Activated CD4-positive, alpha-beta T cell treated with anti-CD3 and anti-CD28 coated beads, Interleukin-2, Interleukin-4, amounts not matched to agents 100 ng/mL and 50 ng/mL, durations not matched to agents 16 hours and 8 hours (primary cell): ENCODE data around the gene HOXC6.

Experiments
- DNase-seq: peaks from one replicate; pipeline ENCODE4 v3.0.0-alpha.2; 2020; ENCODE audit warnings: low spot score

Gene HOXC6

DNA sequence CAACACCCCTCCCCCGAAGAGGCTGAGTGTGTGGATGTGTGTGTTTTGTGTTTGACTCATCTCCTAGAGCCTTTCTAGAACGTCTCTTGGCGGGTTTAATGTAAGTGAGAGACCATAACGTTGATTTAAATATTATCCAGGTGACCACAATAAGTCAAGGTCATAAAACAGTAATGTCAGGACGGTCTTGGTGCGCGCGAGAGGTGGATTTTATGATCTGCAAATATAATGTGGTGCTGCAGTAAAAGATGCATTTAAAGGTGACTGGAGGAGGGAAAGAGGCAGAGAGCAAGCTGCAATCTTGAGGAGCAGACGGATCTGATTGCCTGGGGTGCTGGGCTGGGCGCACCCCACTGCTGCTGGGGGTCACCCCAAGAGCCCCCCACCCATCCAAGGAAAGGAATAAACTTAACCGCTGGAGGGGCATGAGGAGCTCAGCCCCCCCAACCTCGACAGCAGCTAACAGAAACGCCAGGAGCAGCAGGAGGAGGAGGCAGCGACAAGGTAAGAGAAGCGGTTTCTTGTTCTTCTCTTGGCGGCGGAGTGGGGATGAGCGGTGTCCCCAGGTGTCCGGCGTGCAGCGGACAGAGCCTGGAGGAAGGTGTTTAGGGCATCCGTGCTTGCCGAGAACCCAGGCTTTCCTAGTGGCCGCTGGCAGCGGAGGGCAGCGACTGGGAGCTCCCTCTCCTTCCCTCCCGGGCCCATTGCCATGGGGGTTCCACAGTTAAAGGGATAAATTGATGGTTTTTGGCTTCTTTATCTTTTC, 37.7 kb upstream of the HOXC6 start:
- DNase-seq = no peak

DNA sequence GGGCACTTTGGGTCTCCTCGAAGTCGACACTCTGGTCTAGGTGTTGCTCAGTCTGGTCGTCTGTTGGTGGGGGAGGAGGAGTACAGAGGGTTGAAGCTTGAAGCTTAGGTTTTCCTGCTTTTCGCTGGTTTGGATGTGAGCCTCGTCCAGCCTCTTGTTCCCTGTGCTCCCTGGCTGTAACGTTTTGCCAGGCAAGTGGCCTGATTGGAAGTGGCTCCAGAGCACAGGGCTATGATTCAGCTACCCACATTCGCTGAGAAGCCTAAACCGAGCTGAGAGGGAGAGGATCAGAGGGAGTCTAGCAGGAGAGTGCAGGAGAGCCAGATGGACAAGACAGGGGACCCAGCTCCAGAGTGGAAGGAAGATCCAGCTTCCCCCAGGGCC, 37.2 kb upstream of the HOXC6 start:
- DNase-seq = no peak

DNA sequence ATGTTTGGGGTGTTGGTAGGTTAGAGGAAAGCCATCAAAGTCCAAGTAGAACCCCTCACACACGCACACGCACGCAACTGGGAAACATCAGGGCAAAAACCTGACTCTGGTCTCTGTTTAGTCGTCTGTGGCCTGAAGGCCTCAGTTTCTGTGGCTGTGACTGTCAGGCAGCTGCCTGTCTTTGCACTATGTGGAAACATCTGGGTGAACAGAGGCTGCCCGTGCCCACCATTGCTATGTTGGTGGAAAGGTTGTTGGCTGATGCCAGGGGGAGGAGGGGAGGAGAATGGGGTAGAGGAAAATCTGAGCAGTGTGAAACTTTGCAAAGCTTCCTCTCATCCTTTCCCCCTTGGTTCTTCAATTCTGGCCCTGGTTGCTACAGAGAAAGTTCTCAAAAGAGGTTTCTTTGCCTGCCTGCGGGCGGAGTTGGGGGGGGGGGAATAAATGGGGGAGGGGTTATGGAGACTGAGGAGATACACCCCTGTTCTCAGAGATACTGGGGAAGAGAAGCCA, 35.8 kb upstream of the HOXC6 start:
- DNase-seq = no peak

GRCh38 chr12:53993162-53994008, 34.9 kb upstream of the HOXC6 start:
- DNase-seq = no peak

- DNase-seq = no peak
These were observed 34.3 kb upstream of the HOXC6 start for GRCh38 chr12:53994009-53994263.

GRCh38 chr12:53994264-53995001, 33.8 kb upstream of the HOXC6 start:
- no peak for DNase-seq

GRCh38 chr12:53995002-53995377, 33.2 kb upstream of the HOXC6 start:
- DNase-seq = no peak

DNA sequence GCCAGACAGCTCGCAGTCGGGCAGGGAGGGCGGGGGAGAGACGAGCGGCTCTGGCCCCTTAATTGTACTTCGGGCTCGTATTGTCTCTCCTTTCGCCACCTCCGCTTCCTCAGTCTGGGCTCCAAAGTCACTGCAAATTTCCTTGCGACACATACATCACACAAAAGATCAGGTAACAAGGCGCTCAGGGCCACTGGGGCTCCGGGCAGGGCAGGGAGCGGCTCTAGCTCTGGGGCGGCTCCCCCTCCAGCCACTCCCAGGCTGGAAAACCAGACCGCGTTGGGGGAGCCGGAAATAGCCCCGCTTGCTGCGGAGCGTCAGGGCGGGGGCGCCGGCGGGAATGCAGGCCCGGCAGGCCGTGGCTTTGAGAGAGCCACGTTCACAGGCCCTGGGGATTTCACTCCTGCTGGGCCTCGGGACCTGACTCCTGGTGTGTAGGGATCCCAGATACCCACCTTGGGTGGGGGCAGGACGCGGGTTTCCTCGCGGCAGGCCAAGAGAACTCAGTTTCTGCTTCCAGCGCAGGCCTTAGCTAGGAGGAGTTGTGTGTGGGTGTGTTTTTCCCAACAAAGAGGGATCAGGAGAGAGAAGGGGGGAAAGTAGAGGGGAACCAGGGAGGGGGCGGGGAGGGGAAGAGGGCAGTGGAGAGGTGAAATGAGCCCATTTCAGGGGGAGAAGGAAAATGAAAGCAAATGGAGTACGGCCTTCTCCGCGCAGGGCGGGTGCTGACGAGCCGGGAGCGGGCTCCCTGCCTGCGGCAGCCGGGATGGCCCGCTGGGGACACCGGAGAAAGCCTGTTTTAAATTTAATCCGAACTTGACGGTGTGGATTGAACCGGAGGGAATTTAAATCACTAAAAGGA, 32.6 kb upstream of the HOXC6 start:
- DNase-seq = no peak

GRCh38 chr12:53996240-53997203, 31.7 kb upstream of the HOXC6 start:
- no peak for DNase-seq

DNA sequence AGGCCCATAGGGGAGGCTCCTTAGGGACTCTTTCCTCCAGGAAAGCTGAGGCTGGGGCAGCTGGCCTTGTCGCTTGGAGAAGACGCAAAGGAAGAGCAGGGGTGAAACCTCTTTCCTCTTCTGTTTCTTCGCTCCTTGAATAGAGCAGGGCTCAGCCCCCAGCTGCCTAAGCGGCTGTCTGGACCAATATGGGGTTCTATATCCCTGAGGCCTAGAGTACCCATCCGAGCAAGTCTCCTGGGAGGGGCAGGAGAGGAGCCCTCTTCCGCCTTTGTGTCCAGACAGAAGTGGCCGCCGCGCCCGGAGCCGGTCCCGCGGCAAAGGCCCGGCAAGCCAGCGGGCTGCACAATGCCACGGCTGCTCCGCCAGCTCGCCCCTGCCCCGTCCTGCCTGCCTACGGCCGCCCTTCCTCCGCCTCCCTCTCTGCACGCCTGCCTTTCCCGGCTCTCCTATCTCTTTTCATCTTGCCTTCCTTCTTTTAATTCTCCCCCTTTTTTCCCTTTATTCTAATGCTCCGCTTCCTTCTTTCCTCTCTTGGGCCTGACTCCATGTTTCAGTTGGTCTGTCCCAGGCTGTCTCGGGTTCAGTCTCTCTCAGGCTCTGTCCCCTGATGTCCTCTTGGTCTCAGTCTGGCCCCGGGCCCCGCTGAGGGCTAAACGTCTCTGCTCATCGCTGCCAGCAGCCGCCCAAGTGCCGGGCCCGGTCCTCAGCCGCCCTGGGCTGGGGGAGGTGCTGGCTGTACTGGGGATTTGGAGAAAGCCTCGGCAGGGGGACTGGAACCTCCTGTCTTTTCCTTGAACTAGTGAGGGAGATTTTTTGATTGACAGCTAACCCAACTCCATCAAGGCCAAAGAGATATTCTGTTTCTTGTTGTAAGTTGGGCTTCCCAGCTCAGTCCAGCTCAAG, 30.8 kb upstream of the HOXC6 start:
- DNase-seq = no peak

GRCh38 chr12:53998110-53998899, 29.9 kb upstream of the HOXC6 start:
- no peak for DNase-seq

DNA sequence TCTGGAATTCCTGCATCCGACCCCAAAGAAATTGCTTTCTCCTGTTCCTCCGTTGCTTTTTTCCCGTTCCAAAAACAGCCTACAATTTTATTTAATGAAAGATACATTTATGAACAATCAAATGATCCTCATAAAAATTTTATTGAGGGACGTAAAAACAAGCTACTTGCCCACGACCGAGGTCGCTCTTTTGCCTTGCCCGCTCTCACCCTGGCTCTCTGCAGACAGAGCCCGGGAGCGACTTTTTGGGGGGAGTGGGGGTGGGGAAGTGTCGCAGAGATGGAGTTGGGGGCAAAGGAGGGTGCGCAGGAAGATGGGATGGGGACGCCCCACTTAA, 29.4 kb upstream of the HOXC6 start:
- DNase-seq = no peak

- DNase-seq = no peak
These were observed 28.6 kb upstream of the HOXC6 start for GRCh38 chr12:53999559-54000115.

DNA sequence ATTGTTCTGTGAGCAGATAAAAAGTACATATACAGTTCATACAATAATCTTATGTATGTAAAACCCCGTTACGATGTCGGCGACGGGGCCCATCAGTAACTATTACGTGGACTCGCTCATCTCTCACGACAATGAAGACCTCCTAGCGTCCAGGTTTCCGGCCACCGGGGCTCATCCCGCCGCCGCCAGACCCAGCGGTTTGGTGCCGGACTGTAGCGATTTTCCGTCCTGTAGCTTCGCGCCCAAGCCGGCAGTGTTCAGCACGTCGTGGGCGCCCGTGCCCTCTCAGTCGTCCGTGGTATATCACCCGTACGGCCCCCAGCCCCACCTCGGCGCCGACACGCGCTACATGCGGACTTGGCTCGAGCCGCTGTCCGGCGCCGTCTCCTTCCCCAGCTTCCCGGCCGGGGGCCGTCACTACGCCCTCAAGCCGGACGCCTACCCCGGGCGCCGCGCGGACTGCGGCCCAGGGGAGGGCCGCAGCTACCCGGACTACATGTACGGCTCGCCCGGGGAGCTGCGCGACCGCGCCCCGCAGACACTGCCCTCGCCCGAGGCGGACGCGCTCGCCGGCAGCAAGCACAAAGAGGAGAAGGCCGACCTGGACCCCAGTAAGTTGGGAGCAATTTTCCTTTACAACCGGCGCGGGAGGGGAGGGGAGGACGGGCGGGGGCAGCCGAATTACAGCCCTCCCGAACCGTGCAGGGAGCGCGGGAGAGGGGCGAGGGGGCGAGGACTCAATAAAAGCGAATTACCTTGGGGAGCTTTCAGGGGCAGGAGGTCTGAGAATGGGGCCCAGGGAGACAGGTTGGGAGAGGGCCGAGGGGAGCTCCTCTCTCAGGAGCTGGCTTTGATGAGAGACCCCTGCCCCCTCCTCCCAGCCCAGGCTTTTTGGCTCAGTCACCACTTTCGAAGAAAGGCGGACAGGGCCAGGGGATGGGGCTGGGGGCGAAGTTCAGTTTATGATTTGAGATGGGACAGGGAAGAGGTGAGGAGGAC, 27.8 kb upstream of the HOXC6 start, which contains the start of gene HOXC9:
TSS of gene HOXC9 (plus strand) at position 46 of the 999 bp plus-strand sequence. CDS start at position 74, 28 bp downstream.
- no peak for DNase-seq

DNA sequence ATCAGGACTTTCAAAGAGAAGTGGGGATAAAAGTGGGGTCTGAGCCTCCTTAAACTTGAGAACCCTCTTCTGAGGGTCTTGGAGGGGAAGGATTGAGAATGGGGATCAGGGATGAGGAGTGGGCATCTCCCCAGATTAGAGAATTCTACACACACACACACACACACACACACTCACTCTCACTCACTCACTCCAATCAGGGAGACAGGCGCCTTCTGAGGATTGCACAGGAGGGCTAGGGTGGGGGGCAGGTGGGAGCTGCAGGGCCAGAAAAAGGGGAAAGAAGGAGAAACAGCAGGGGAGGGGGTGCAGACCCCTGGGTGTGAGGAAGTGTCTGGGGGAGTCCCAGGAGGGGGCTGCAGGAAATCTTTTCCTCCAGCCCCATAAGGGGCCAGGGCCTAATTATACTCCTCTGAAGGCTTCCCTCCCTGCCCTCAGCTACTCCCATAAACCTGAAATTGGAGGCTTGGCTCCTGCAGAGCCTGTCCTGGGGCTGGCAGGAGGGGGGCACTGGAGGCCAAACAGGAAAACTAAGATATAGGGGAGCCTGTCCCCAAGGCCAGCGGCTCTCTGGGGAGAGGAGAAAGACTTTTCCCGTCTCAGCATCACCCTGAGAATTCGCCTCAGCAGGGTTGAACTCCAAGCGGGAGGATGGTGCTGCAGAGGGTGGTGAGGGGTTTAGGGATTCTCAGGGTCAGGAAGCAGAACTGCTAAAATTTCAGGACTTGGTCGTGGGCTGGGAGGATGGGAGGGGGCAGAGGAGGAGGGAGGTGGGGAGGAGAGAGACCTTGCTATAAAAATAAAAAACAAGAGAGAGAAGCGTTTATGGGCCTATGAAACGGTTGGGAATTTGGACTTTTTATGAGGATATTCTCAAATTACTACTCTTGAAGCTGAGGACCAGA, 26.7 kb upstream of the HOXC6 start:
- no peak for DNase-seq

- no peak for DNase-seq
These were observed 25.8 kb upstream of the HOXC6 start for GRCh38 chr12:54002278-54002914.
